ENCODE results near the gene THUMPD2. TPM values are rescaled to one million over a fixed set of nuclear protein-coding genes. Genes with fewer than 3 reads are reported as not detected.

Gene THUMPD2
- total and polyA plus RNA-seq, 12 donors, result 4.3 to 10.4 (median 5.7) TPM

GRCh38 chr2:39715822-39716221 lies 63.2 kb downstream of the THUMPD2 start:
- H3K9me3 ChIP-seq, result no peaks in the 10 kb centered on the region
- ATAC-seq (no peak), DNase-seq (no peak)
- H3K4me1 ChIP-seq, result peaks cover 0 to 7% (median 0%) of the 10 kb centered on the region in 9 donors
- no peak for TF ChIP-seq CTCF (IDR thresholded peaks at IDR 0.05)
- no peak overlapping the region for H3K4me3 ChIP-seq
- no peaks in the 10 kb centered on the region for H3K27me3 ChIP-seq
- peak overlapping the region in 3 of 10 donors; percentile 5 to 29 (median 10) for H3K27ac ChIP-seq
- intact Hi-C loops (cut with DNase I), result no loop called here
- H3K36me3 ChIP-seq, result no peaks in the 10 kb centered on the region
- WGBS, 2 donors, result 96 to 99% methylated on average over 3 of the region's 3 CpGs

GRCh38 chr2:39715095-39715494 lies 64.0 kb downstream of the THUMPD2 start:
- Histone ChIP-seq H3K4me3 (no peak overlapping the region), H3K27me3 (no peaks in the 10 kb centered on the region), H3K9me3 (no peaks in the 10 kb centered on the region), H3K27ac (peak overlapping the region in 5 of 10 donors; percentile 5 to 32 (median 20)), H3K36me3 (no peaks in the 10 kb centered on the region), H3K4me1 (peaks cover 0 to 7% (median 0%) of the 10 kb centered on the region in 9 donors)
- peak in 2 of 8 donors; percentile 14 to 61 for ATAC-seq
- TF ChIP-seq CTCF (IDR thresholded peaks at IDR 0.05), result no peak
- intact Hi-C loops (cut with DNase I), result no loop called here
- no peak for DNase-seq

- no peaks in the 10 kb centered on the region for H3K9me3 ChIP-seq
- H3K36me3 ChIP-seq, result no peaks in the 10 kb centered on the region
- no peak overlapping the region for H3K4me3 ChIP-seq
- no peak for TF ChIP-seq CTCF (IDR thresholded peaks at IDR 0.05)
- DNase-seq, result no peak
- 86 to 89% methylated on average over 5 of the region's 5 CpGs for WGBS, 2 donors
- H3K4me1 ChIP-seq, result peaks cover 0 to 7% (median 0%) of the 10 kb centered on the region in 9 donors
- no peaks in the 10 kb centered on the region for H3K27me3 ChIP-seq
- intact Hi-C loops (cut with DNase I), result no loop called here
- no peak overlapping the region for H3K27ac ChIP-seq
- ATAC-seq, result no peak
These were observed 66.1 kb downstream of the THUMPD2 start for GRCh38 chr2:39712953-39713352.

- Histone ChIP-seq H3K4me3 (no peak overlapping the region), H3K27ac (no peak overlapping the region), H3K36me3 (peaks cover 0 to 5% (median 0%) of the 10 kb centered on the region in 9 donors), H3K27me3 (no peaks in the 10 kb centered on the region), H3K4me1 (peaks cover 0 to 7% (median 0%) of the 10 kb centered on the region in 9 donors), H3K9me3 (no peaks in the 10 kb centered on the region)
- ATAC-seq (no peak), DNase-seq (no peak)
- intact Hi-C loops (cut with DNase I), result no loop called here
- 64 to 70% methylated on average over 3 of the region's 3 CpGs for WGBS, 2 donors
- no peak for TF ChIP-seq CTCF (IDR thresholded peaks at IDR 0.05)
These were observed 68.3 kb downstream of the THUMPD2 start for GRCh38 chr2:39710807-39711206.
